ENCODE results near the gene RPAP3.
A peak's percentile ranks its signal among the peaks of the same experiment; 100 is the strongest.

Gene RPAP3

DNA sequence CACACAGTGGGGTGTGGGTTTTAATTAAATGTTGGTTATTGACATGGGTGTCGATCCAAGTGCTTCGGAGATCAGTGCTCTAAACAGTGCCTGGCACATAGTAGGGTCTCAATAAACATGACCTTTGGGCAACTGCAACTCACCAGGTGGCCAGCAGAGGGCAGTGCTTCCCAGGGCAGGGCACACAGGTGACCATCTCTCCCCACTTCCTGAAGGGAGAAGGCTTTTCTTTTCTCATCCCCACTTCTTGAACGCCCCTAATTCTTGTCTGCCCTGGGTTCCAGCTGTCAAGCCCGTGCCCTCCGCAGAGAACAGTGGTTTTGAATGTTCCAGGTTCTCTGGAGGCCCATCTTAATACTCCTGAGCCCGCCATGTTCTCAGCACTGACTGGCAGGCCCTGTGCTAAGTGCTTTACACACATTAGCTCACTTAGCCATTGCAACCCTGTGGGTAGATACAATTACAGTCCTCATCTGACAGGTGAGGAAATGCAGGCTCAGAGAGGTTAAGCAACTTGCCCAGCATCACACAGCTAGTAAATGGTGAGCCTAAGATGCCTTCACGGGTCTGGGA lies 36.5 kb upstream of the RPAP3 start:
- peak; percentile 55 to 65 (median 65) for DNase-seq (ENCODE audit: low read depth in 3 of 3)

DNA sequence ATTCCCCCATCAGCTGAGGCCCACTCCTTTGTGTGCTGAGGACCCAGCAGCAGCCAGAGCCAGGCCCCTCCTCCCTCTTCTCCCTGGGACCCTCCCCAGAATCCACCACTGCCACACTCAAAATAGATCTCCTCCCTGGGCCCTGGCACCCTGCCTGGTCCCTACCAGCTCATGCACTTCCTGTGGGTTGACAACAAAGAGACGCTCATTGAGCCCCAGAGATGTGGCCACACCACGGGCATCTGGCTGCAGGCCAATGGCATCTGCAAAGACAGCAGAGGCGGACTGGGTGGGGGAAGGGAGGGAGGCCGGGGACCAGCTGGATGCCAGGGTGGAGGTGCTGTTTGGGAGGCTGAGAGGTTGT lies 35.5 kb upstream of the RPAP3 start:
- DNase-seq (ENCODE audit: low read depth in 3 of 3), result peak in 1 of 3 donors; percentile 47

DNA sequence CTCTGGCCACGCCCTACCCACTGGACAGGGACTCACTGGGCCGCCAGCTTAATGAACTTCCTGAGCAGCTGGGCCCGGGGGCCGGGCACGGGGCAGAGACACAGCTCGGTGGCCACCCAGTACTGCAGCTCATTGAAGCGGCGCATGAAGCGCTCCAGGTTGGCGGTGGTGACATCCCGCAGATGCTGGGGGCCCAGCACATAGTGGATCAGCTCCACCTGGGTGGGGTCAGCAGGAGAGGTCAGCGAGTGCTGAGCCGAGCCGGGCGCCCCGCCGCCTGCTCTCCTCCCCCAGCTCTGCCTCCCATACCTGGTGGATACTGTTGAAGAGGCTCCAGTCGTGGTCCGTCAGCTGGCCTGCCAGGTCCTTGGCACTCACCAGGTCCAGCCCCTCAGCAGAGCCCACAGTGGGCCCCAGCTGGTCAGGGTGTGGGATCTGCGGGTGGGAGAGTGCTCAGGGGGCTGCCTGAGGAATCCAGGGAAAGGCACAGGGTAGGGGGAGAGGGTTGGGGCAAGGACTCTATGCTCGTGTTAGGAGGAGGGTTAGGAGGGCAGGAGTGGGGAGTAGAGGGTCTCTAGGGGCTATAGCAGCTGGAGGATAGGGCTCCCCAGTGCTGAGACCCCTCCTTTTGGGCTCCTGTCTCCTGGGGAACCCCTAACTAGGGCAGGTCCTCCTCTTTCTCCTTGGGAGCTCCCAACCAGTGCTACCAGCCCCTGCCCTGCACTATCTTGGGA lies 34.9 kb upstream of the RPAP3 start:
- DNase-seq (ENCODE audit: low read depth in 3 of 3), result no peak

DNA sequence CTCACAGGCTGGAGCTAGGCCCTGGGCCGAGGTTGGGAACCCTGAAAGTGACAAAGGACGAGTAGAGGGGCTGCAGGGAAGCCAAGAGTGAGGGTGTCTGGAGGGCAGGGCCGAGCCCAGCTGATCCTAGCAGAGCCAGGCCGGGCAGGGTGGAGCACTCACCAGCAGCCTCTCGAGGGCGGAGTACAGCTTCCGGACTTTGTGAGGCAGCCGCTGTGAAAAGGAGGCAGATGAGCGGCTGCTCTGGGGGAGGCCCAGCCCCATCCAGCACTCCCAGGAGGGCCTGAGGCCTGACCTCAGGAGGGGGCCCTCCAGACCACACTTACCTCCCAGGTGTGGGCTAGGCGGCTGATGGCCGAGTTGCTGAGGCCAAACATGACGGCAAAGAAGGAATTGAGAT lies 34.1 kb upstream of the RPAP3 start:
- DNase-seq (ENCODE audit: low read depth in 3 of 3), result no peak

- DNase-seq (ENCODE audit: low read depth in 3 of 3), result no peak
Measured at GRCh38 chr12:47739297-47739696, 33.5 kb upstream of the RPAP3 start.

- DNase-seq (ENCODE audit: low read depth in 3 of 3), result no peak
Measured at GRCh38 chr12:47737936-47738594, 32.2 kb upstream of the RPAP3 start.

DNA sequence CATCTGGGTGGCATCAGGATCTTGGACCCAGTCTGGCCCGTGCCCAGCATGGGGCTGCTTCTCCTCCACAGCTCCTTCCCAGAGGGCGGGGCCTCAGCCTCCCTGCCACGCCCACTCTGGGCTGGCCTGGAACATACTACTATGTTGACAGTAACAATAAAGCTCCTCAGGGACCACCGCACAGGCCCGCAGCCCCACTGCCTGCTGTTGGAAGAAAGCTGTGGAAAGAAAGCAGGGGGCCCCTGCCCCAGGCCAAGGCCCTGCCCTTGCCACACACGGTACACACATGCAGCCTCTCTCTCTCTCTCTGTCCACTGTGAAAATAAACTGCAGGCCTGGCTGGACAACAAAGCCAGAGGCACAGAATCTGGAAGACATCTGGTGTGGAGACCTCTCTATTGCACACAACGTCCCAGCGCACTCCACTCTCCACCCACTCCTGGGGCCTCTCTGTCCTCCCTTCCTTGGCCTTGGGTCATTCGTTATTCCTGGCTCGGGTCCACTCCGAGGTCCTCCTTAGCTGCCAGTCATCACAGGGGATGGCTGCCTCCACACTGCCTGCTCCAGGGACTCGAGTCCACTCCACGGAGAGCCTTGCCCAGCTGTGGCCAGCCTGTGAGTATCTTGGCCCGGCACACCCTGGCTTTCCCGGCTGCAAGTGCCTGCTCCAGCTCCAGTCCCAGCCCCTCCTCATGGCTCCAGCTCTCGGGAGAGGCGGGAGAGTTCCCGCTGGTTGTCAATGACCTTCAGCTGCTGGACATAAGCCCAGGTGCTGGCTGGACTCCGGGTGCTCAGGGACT lies 31.2 kb upstream of the RPAP3 start:
- no peak for DNase-seq (ENCODE audit: low read depth in 3 of 3)

- no peak for DNase-seq (ENCODE audit: low read depth in 3 of 3)
Measured at GRCh38 chr12:47736216-47736615, 30.4 kb upstream of the RPAP3 start.

GRCh38 chr12:47735649-47736048 lies 29.8 kb upstream of the RPAP3 start:
- no peak for DNase-seq (ENCODE audit: low read depth in 3 of 3)

DNA sequence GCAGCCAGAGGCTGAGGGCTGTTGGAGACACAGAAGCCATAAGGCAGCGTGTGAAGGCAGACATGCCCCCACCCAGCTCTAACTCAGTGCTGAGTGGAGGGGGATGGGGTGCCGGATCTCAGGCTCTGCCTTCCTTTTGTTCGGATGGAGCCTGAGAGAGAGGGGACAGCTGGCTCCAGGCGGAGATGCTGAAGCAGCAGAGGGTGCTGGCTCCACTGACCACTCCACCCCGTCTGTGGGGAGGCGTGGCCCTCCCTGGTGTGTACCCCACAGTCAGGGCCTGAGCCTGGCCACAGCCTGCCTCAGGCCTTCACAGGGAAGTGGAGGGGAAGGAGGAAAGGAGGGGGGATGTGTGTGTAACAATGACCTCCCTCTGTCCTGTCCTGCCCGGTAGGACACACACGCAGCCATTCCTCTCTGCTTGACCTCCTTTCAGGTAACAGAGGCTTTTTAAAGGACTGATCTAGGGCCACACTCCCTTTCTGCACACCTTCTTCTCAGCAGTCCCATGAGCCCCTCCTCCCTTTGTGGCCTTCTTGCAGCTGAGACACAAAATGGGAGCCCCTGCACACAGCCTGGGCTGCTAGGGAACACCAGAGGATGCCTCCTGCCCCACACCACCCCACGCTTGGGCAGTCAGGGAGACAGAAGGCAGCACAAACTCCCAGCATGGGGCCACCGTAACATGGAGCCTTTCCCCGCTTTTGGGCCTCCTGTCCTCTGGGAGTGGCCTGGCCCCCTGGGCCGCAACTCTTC lies 29.1 kb upstream of the RPAP3 start:
- no peak for DNase-seq (ENCODE audit: low read depth in 3 of 3)

DNA sequence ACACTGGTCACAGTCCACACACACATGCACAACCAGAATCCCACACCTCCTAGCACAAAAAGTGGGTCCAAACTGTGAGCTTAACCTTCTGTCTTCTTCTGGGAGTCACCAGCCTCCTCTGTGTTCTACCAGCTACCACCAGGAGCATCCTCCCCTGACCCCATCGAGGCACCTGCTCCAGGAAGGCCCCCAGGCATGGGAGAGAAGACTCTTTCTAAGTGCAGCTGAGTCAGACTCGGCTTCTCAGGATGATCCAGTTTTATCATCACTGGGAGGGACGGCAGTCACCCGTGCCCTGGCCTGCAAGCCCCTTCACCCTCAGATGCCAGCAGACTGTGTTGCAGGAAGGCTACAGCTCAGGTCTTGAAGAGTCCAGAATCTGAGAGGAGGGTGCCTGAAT lies 27.3 kb upstream of the RPAP3 start:
- DNase-seq (ENCODE audit: low read depth in 3 of 3), result no peak

GRCh38 chr12:47732504-47732903 lies 26.7 kb upstream of the RPAP3 start:
- DNase-seq (ENCODE audit: low read depth in 3 of 3), result no peak

DNA sequence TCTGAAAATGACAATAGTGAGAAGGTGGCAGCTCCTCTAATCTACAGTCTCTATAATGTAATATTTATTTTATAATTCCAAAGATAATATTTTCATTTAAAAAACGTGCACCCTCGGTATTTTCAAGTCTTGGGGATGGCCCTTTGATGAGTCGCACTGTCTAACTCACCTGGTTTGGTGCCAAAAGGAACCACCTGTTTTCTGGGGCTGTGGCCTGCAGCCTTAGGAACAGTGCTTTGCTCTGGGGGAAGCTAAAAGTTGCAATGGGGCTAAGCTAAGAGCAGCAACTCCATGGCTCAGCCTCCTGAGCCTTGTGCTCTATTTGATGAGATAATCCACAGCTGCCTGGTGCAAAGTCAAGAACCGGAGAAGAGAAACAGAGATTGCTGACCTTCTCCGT lies 25.9 kb upstream of the RPAP3 start:
- DNase-seq (ENCODE audit: low read depth in 3 of 3), result no peak

GRCh38 chr12:47730341-47730744 lies 24.5 kb upstream of the RPAP3 start:
- no peak for DNase-seq (ENCODE audit: low read depth in 3 of 3)

DNA sequence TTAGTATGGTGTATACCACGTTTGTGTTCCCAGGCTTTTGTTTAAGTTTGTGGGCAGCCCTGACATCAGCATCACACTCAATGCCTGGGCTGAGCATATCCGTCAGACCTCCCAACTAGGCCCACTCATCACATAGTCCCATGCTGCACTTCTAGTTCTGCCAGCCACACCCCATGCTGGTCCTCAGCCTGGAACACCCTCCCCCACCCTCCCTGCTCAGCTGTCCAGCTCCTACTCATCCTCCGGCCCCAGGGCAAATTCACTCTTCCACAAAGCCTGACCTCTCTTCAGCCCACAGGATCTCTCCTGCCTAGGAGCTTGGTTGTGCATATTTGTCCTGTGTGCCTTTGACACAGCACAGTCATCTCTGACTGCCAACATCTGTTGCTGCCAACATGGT lies 23.4 kb upstream of the RPAP3 start:
- no peak for DNase-seq (ENCODE audit: low read depth in 3 of 3)

DNA sequence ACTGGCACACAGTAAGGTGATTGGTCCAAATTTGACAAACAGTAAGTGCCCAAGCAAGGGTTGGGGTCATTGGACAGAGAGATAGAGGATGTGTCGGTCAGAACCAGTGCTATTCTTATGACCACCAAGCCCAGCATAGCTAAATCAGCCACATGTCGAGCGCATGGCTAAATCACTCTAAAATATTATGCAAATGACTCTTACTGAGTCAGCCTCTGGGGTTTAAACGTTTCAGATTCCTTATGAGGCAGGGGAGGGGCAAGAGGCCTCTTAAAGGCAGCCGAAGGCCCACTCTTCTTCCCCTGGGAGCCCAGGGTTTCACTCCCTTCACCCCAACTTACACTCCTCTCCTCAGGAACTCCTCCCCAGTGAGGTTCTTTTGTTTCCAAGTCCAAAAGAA lies 20.1 kb upstream of the RPAP3 start:
- no peak for DNase-seq (ENCODE audit: low read depth in 3 of 3)

- no peak for DNase-seq (ENCODE audit: low read depth in 3 of 3)
Measured at GRCh38 chr12:47725091-47725772, 19.4 kb upstream of the RPAP3 start, which contains the start of gene ENDOU. Gene ENDOU (minus strand): TSS chr12:47725490. CDS start chr12:47725413, 77 bp downstream.

DNA sequence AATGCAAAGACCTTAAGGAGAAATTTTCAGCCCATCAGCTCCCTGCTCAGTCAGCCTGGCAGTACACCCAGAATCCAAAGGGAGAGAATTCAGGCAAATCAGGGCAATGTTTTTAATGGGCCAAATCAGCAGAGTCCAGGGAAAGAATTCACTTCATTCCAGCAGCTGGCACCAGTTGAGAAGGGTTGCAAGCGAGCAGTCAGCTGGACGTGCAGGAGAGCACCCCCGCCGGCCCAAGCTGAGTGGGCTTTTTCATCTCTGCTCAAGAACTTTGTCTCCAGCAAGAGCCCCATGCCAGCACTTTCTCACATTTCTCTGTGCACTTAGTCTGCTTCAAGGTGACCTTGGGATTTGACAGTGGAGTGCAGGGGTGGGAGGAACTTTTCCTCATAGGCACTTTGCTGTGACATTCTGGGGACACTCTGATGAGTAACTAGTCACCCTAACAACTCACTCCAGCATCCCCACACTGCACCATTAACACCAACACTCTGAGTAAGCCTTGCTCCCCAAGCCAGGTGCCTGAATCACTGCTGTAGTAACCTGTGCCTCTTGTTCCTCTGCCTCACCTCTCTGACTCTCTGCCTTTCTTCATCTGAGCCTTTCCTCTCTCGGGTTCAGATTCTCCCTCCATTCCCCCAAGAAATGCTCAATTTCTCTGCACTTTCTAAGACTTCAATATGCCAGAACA lies 17.3 kb upstream of the RPAP3 start:
- no peak for DNase-seq (ENCODE audit: low read depth in 3 of 3)

DNA sequence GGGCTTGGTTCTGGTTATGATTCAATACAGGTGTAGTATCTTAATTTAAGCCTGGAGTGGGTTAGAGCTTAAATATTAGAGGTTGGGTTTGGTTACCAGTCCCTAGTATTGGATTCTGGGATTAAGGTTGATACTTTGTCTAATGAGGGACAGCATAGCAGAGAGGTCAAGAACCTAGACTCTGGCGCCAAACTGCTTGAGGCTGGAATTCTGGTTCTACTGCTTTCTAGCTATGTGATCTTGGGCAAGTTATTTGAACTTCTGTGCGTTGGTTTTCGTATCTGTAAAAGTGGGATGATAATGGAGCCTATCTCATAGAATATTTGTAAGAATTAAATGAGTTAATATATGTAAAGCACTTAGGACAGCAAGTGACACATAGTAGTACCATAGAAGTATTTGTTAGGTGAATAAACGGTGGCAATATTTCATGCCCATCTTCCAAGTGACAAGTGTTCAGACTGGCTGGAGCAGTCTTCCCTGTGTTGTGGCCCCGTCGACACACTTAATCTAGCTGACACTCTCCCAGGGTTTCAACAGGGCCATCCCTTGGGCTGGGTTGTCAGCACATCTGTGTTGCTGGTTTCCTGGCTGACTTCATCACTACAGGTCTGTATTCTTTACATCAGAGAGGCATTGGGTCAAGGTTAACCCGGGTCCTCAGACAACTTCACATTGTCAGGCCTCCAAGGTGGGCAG lies 16.5 kb upstream of the RPAP3 start:
- DNase-seq (ENCODE audit: low read depth in 3 of 3), result no peak

DNA sequence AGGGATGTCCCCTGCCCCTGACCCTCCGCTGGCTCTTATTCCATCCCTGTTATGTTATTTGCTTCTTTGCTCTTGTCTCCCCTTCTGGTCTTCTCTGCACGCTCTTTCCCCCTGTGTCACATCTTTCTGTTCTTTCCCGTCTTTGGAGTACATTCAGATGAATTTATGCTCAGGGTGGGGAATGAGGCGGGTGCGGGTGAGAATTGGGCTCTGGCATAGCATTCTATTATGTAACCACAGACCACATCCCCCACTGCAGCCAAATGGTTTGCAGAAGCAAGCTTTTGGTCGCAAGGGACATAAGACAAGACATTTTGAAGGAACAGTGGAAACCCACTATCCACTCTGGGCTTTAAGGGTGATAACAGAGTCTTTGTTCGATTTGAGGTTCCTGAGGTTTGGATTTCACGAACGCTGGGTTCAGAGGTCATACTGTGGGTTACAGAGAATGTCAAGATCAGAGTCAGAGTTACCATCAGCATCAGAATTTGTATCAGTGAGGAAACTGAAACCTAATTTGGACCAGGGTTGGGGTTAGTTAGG lies 15.7 kb upstream of the RPAP3 start:
- no peak for DNase-seq (ENCODE audit: low read depth in 3 of 3)
